ENCODE results near the gene KLHL35. TPM values are rescaled to one million over a fixed set of nuclear protein-coding genes. Genes with fewer than 3 reads are reported as not detected.

The KLHL35 gene
- total RNA-seq, 1 experiment from 2014 or later = 1.3 TPM

- Mint-ChIP-seq H3K36me3 (ENCODE audit: insufficient read depth, unreplicated experiment) (peaks cover 5% of the 10 kb centered on the region), H3K9me3 (ENCODE audit: low read depth, unreplicated experiment) (no peaks in the 10 kb centered on the region), H3K27me3 (ENCODE audit: unreplicated experiment) (peaks cover 25% of the 10 kb centered on the region), H3K4me3 (ENCODE audit: low read depth, unreplicated experiment) (no peak overlapping the region), H3K27ac (ENCODE audit: unreplicated experiment) (no peak overlapping the region), H3K4me1 (ENCODE audit: low read depth, unreplicated experiment) (no peaks in the 10 kb centered on the region)
- BruUV-seq (replicated peaks) = no TSS peak
- TF ChIP-seq CTCF (IDR thresholded peaks at IDR 0.05; ENCODE audit: unreplicated experiment) = no peak
- no peak for DNase-seq
- CTCF ChIA-PET = interaction anchor here (0.6 kb wide), 1 partner anchor 60 kb away, joined by 7 read pairs; no protein-coding TSS in a partner anchor
- intact Hi-C loops (cut with micrococcal nuclease; ENCODE audit: unreplicated experiment) = no loop called here
Measured at GRCh38 chr11:75475767-75476650, 43.0 kb upstream of the KLHL35 start.

DNA sequence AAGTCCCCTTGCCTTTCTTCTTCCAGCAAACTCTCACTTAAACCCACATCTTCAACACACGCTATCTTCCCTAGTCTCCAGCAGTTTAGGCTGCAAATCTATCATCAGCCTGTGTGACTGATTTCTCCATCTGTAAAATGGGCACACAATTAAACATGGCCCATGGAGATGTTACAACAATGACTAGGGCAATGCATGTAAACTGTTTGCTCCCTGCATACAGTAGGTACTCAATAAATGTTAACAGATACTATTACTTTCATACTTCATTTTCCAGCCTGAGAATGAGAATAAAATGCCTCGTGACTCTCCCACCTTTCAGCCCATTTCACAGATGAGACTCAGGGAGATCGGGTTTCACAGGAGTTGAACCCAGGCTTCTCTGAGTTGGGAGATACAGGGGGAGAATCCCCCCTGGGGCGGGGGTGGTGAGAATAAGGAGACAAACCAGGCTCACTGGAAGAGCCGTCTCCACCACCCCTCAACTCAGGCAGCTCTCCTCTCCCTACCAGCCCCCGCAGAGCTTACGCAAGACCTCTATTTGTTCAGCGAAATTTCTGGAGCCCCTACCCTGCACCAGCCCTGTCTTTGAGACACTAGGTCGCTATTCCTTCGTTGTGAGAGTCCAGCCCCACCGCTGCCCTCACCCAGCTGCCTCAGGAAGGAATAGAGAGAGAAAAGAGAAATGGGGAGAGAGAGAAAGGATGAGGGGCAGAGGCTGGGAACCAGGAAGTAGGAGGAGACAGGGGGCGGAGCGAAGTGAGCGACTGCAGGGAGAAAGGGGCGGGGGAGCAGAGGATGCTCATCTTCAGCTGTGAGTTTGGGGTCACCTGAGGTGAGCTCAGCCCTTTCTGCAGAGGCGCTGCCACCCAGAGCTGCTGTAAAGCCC lies 42.1 kb upstream of the KLHL35 start:
- H3K27ac Mint-ChIP-seq (ENCODE audit: unreplicated experiment) = no peak overlapping the region
- peaks cover 5% of the 10 kb centered on the region for H3K36me3 Mint-ChIP-seq (ENCODE audit: insufficient read depth, unreplicated experiment)
- CTCF ChIA-PET = interaction anchor here (0.6 kb wide), 1 partner anchor 59 kb away, joined by 7 read pairs; no protein-coding TSS in a partner anchor
- H3K9me3 Mint-ChIP-seq (ENCODE audit: low read depth, unreplicated experiment) = no peaks in the 10 kb centered on the region
- no TSS peak for BruUV-seq (replicated peaks)
- intact Hi-C loops (cut with micrococcal nuclease; ENCODE audit: unreplicated experiment) = no loop called here
- no peak for TF ChIP-seq CTCF (IDR thresholded peaks at IDR 0.05; ENCODE audit: unreplicated experiment)
- H3K4me3 Mint-ChIP-seq (ENCODE audit: low read depth, unreplicated experiment) = no peak overlapping the region
- no peak for DNase-seq
- peaks cover 34% of the 10 kb centered on the region for H3K27me3 Mint-ChIP-seq (ENCODE audit: unreplicated experiment)
- H3K4me1 Mint-ChIP-seq (ENCODE audit: low read depth, unreplicated experiment) = no peaks in the 10 kb centered on the region

GRCh38 chr11:75474240-75474639 lies 41.2 kb upstream of the KLHL35 start:
- H3K27me3 Mint-ChIP-seq (ENCODE audit: unreplicated experiment) = peaks cover 43% of the 10 kb centered on the region
- intact Hi-C loops (cut with micrococcal nuclease; ENCODE audit: unreplicated experiment) = no loop called here
- no peak for TF ChIP-seq CTCF (IDR thresholded peaks at IDR 0.05; ENCODE audit: unreplicated experiment)
- no peak overlapping the region for H3K4me3 Mint-ChIP-seq (ENCODE audit: low read depth, unreplicated experiment)
- DNase-seq = no peak
- H3K4me1 Mint-ChIP-seq (ENCODE audit: low read depth, unreplicated experiment) = no peaks in the 10 kb centered on the region
- no peaks in the 10 kb centered on the region for H3K9me3 Mint-ChIP-seq (ENCODE audit: low read depth, unreplicated experiment)
- no TSS peak for BruUV-seq (replicated peaks)
- no peak overlapping the region for H3K27ac Mint-ChIP-seq (ENCODE audit: unreplicated experiment)
- CTCF ChIA-PET = no interaction called here
- H3K36me3 Mint-ChIP-seq (ENCODE audit: insufficient read depth, unreplicated experiment) = peaks cover 5% of the 10 kb centered on the region

DNA sequence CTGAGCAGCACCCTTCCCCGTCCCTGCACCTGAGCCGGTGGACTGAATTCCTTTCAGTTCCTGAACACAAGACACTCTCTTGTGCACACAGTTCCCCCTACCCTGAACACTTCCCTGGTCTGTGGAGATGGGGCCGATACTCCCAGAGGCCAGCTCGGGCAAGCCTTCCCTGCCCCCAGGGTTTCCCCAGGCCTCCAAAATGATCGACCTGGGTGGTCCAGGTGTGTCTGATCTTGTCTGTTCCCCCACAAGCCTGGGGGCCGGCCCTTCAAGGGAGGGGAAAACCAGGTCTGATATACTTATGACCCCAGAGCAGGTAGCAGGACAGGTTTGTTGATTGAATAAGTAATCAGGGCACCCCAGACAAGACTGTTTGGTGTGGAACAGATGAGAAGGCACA lies 40.7 kb upstream of the KLHL35 start:
- Mint-ChIP-seq H3K4me1 (ENCODE audit: low read depth, unreplicated experiment) (no peaks in the 10 kb centered on the region), H3K9me3 (ENCODE audit: low read depth, unreplicated experiment) (no peaks in the 10 kb centered on the region), H3K27me3 (ENCODE audit: unreplicated experiment) (peaks cover 44% of the 10 kb centered on the region), H3K27ac (ENCODE audit: unreplicated experiment) (no peak overlapping the region), H3K4me3 (ENCODE audit: low read depth, unreplicated experiment) (no peak overlapping the region), H3K36me3 (ENCODE audit: insufficient read depth, unreplicated experiment) (peaks cover 5% of the 10 kb centered on the region)
- no peak for DNase-seq
- TF ChIP-seq CTCF (IDR thresholded peaks at IDR 0.05; ENCODE audit: unreplicated experiment) = no peak
- BruUV-seq (replicated peaks) = no TSS peak
- intact Hi-C loops (cut with micrococcal nuclease; ENCODE audit: unreplicated experiment) = no loop called here
- CTCF ChIA-PET = no interaction called here

All from Calu3 (cell line).